Neuronal stem cell (in vitro differentiated cells): ENCODE measurements around the gene PDGFD.

Source experiments
- DNase-seq: peaks from one replicate; pipeline ENCODE4 v3.0.0-alpha.2; 2013; ENCODE audit warnings: low spot score
- H2AFZ ChIP-seq: one replicate; pipeline ENCODE4 v1.6.1; 2013; ENCODE audit warnings: mild to moderate bottlenecking, low read length, inconsistent platforms
- H2AK5ac ChIP-seq: 2 replicates; pipeline ENCODE4 v1.6.1; 2013; ENCODE audit warnings: low read depth, mild to moderate bottlenecking, inconsistent platforms, low read length, moderate library complexity, mixed read lengths
- H2BK120ac ChIP-seq: 2 replicates; pipeline ENCODE4 v1.6.1; 2013; ENCODE audit warnings: low read depth, mild to moderate bottlenecking, inconsistent platforms, low read length, moderate library complexity, mixed read lengths
- H2BK12ac ChIP-seq: one replicate; pipeline ENCODE4 v1.6.1; 2013; ENCODE audit warnings: low read length, inconsistent platforms
- H2BK15ac ChIP-seq: 2 replicates; pipeline ENCODE4 v1.6.1; 2013; ENCODE audit warnings: mild to moderate bottlenecking, low read length, inconsistent platforms, mixed read lengths
- H2BK5ac ChIP-seq: one replicate; pipeline ENCODE4 v1.6.1; 2013; ENCODE audit warnings: inconsistent platforms, mild to moderate bottlenecking, low read length, moderate library complexity
- H3K14ac ChIP-seq: one replicate; pipeline ENCODE4 v1.6.1; 2013; ENCODE audit warnings: low read length, inconsistent platforms
- H3K18ac ChIP-seq: 2 replicates; pipeline ENCODE4 v1.6.1; 2013; ENCODE audit warnings: low read length, inconsistent platforms
- H3K23ac ChIP-seq: 2 replicates; pipeline ENCODE4 v1.6.1; 2013; ENCODE audit warnings: low read depth, mild to moderate bottlenecking, mixed read lengths, low read length, inconsistent platforms; ENCODE audit not compliant: poor library complexity
- H3K27ac ChIP-seq: replicated peaks from 3 replicates; pipeline ENCODE4 v1.5.1; 2013; ENCODE audit warnings: low read length, inconsistent platforms
- H3K27me3 ChIP-seq, 3 experiments: 2 replicates each; pipeline ENCODE4 v1.6.1; 2013; ENCODE audit warnings: low read length in 3 of 3, mild to moderate bottlenecking in 2 of 3, inconsistent platforms in 1 of 3, low read depth in 1 of 3, mixed read lengths in 1 of 3, moderate library complexity in 1 of 3; ENCODE audit not compliant: control insufficient read depth in 3 of 3, insufficient read depth in 3 of 3
- H3K36me3 ChIP-seq, 2 donors: replicated peaks in 1 of 2; 2 replicates each; pipeline ENCODE4 v1.6.1; 2013; ENCODE audit warnings: low read length in 2 of 2; ENCODE audit not compliant: control insufficient read depth in 2 of 2, insufficient read depth in 2 of 2
- H3K4ac ChIP-seq: 2 replicates; pipeline ENCODE4 v1.6.1; 2013; ENCODE audit warnings: inconsistent platforms, mild to moderate bottlenecking, low read length, moderate library complexity
- H3K4me1 ChIP-seq, 2 donors: 1 replicate in 1 of 2; 2 replicates in 1 of 2; pipeline ENCODE4 v1.6.1; 2013; ENCODE audit warnings: low read length in 2 of 2, low read depth in 1 of 2; ENCODE audit not compliant: control insufficient read depth in 2 of 2, insufficient read depth in 1 of 2
- H3K4me2 ChIP-seq: one replicate; pipeline ENCODE4 v1.6.1; 2013; ENCODE audit warnings: mild to moderate bottlenecking, low read length, inconsistent platforms; ENCODE audit not compliant: insufficient read depth, poor library complexity, severe bottlenecking
- H3K4me3 ChIP-seq, 2 donors: 2 replicates each; pipeline ENCODE4 v1.5.1; 2013; ENCODE audit warnings: low read length in 2 of 2, mild to moderate bottlenecking in 2 of 2, inconsistent platforms in 1 of 2, moderate library complexity in 1 of 2
- H3K79me1 ChIP-seq: one replicate; pipeline ENCODE4 v1.6.1; 2013; ENCODE audit warnings: low read depth, mild to moderate bottlenecking, inconsistent platforms, low read length, moderate library complexity
- H3K9ac ChIP-seq: one replicate; pipeline ENCODE4 v1.6.1; 2013; ENCODE audit warnings: mild to moderate bottlenecking, low read depth, low read length, inconsistent platforms; ENCODE audit not compliant: poor library complexity
- H3K9me3 ChIP-seq, 2 donors: replicated peaks in 1 of 2; 2 replicates each; pipeline versions ENCODE3 to v1.6.1; 2013; ENCODE audit warnings: low read length in 2 of 2, mild to moderate bottlenecking in 2 of 2, inconsistent platforms in 1 of 2, low read depth in 1 of 2, mixed read lengths in 1 of 2, moderate library complexity in 1 of 2; ENCODE audit not compliant: control insufficient read depth in 2 of 2, insufficient read depth in 1 of 2
- H4K8ac ChIP-seq: one replicate; pipeline ENCODE4 v1.6.1; 2013; ENCODE audit warnings: low read depth, mild to moderate bottlenecking, inconsistent platforms, low read length, moderate library complexity
- H4K91ac ChIP-seq: one replicate; pipeline ENCODE4 v1.6.1; 2013; ENCODE audit warnings: low read length, low read depth, mild to moderate bottlenecking, inconsistent platforms; ENCODE audit not compliant: poor library complexity
- WGBS, 2 donors: extraction: QIAGEN DNeasy Blood & Tissue Kit; methylation state at CpG; one replicate each; pipeline ENCODE4 v1.1.7; 2013; ENCODE audit warnings: missing lambda C conversion rate in 2 of 2, mixed read lengths in 1 of 2; ENCODE audit not compliant: insufficient read length in 2 of 2, insufficient replicate concordance in 1 of 2; ENCODE audit errors: extremely low coverage in 2 of 2; 5-methylcytosine and 5-hydroxymethylcytosine counted together

Gene PDGFD

DNA sequence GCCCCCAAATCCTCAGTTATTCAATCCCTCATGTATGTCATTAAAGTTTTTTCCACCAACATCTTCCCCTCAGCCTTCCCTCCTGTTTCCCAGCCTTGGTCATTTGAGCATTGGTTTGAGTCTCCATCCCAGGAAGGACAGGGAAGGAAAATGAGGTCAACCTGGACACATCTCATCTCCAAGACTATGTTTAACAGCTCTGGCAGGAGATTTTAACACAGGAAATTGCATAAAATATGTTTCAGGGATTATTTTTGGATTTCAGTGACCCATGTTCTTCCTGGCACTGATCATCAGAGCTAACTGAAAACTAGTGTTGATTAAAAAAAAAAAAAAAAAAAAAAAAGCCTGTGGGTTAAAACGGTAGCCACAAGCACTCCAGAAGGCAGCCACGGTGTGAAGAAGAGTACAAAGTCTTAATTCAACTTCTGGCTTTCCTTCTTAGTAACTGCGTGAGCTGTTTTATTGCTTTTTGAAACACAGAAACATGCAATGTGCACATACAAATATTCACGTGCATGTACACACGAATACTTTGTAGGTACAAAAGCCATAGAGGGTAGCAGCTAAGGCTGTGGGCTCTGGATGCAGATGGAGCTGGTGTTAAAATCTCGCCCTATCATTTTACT, 291.9 kb downstream of the PDGFD start:
- Histone ChIP-seq H2BK120ac (no peak overlapping the region), H2AK5ac (no peak overlapping the region), H2BK15ac (no peak overlapping the region), H4K8ac (no peak overlapping the region), H2BK5ac (no peak overlapping the region), H4K91ac (no peak overlapping the region), H3K23ac (no peak overlapping the region), H3K14ac (no peak overlapping the region), H3K79me1 (no peaks in the 10 kb centered on the region), H2AFZ (no peak overlapping the region), H3K27me3 (no peaks in the 10 kb centered on the region), H3K9ac (no peak overlapping the region), H2BK12ac (no peak overlapping the region), H3K27ac (no peak overlapping the region), H3K18ac (no peak overlapping the region), H3K4me3 (no peak overlapping the region), H3K4me2 (no peak overlapping the region), H3K4ac (no peak overlapping the region), H3K4me1 (no peaks in the 10 kb centered on the region), H3K9me3 (no peaks in the 10 kb centered on the region), H3K36me3 (no peaks in the 10 kb centered on the region)
- no CpG with 5 or more reads among the region's 6 CpGs for WGBS, 2 donors
- no peak for DNase-seq

DNA sequence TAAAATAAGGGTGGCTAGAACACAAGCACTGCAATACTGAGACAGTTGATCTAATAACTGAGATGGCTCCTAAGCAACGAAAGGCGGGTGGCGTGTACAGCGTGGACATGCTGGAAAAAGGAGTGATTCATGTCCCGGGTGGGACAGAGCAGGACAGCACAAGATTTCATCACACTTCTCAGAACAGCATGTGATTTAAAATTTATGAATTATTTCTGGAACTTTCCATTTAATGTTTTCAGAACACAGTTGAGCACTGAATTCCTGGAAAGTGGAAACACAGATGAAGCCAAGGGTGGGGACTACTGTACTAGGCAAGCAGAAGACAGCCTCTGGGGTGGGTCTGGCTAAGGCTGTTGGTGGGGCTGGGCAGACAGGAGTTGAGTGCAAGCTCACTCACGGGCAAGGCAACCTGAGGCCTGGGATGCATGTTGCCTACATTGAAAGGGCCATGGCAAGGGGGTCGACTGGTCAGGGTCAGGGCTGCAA, 293.1 kb downstream of the PDGFD start:
- Histone ChIP-seq H3K27me3 (no peaks in the 10 kb centered on the region), H3K4me2 (no peak overlapping the region), H4K91ac (no peak overlapping the region), H3K14ac (no peak overlapping the region), H3K36me3 (no peaks in the 10 kb centered on the region), H2AFZ (no peak overlapping the region), H2BK120ac (no peak overlapping the region), H3K79me1 (no peaks in the 10 kb centered on the region), H4K8ac (no peak overlapping the region), H3K9me3 (no peaks in the 10 kb centered on the region), H2BK5ac (no peak overlapping the region), H2AK5ac (no peak overlapping the region), H2BK12ac (no peak overlapping the region), H3K9ac (no peak overlapping the region), H3K18ac (no peak overlapping the region), H2BK15ac (no peak overlapping the region), H3K23ac (no peak overlapping the region), H3K4ac (no peak overlapping the region), H3K27ac (no peak overlapping the region), H3K4me1 (no peaks in the 10 kb centered on the region), H3K4me3 (no peak overlapping the region)
- DNase-seq: no peak
- no CpG with 5 or more reads among the region's 7 CpGs for WGBS, 2 donors

DNA sequence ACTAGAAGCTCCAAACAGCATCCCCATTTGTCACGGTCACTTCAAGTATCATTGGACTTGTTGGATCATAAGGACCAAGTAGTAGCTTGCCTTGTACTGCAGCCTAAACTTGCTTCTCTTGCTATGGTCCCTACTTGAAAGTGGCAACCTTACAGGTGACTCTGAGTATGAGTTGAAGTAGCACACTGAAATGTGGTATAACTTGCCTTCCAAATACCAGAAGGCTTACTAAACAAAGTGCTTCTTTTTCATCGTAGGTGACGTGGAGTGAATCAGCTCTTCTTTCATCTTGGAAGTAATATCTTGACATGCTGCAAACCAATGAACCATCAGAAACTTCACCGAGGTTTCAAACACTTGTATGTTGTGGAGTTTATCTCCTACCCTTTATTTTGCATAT, 296.5 kb downstream of the PDGFD start:
- Histone ChIP-seq H2BK12ac (no peak overlapping the region), H2BK15ac (no peak overlapping the region), H3K4me3 (no peak overlapping the region), H3K79me1 (no peaks in the 10 kb centered on the region), H3K4me1 (peaks cover 0 to under 1% of the 10 kb centered on the region in 2 donors), H3K27me3 (no peaks in the 10 kb centered on the region), H4K8ac (no peak overlapping the region), H3K4ac (no peak overlapping the region), H3K9me3 (no peaks in the 10 kb centered on the region), H3K4me2 (no peak overlapping the region), H2BK120ac (no peak overlapping the region), H3K23ac (no peak overlapping the region), H3K27ac (no peak overlapping the region), H4K91ac (no peak overlapping the region), H3K14ac (no peak overlapping the region), H2AK5ac (no peak overlapping the region), H3K36me3 (no peaks in the 10 kb centered on the region), H2AFZ (no peak overlapping the region), H2BK5ac (no peak overlapping the region), H3K9ac (no peak overlapping the region), H3K18ac (no peak overlapping the region)
- no CpG with 5 or more reads among the region's 4 CpGs for WGBS, 2 donors
- DNase-seq: no peak

DNA sequence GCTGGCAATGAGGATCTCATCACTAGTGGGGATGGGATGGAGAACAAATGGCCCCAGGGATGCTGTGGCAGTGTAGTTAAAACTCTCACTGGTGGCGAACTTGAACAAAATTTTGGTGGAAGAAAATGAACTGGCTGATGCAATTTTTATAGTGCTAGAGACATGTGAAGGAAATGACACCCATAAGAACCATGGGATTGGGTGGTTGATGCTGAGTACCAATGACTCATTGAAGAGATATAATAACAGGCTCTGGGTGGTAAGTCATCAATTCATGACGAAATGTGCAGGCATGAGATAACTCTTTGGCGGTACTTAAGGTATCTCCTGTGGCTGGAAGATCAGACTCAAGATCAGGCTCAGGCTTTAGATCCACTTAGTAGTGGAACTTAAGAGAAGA, 300.4 kb downstream of the PDGFD start:
- H4K8ac ChIP-seq: no peak overlapping the region
- no peak overlapping the region for H3K4me3 ChIP-seq
- no peak overlapping the region for H2AK5ac ChIP-seq
- no peak overlapping the region for H2BK12ac ChIP-seq
- WGBS, 2 donors: no CpG with 5 or more reads among the region's 3 CpGs
- H2AFZ ChIP-seq: no peak overlapping the region
- DNase-seq: no peak
- H2BK5ac ChIP-seq: no peak overlapping the region
- no peak overlapping the region for H3K27ac ChIP-seq
- no peaks in the 10 kb centered on the region for H3K9me3 ChIP-seq
- H3K9ac ChIP-seq: no peak overlapping the region
- H3K4me2 ChIP-seq: no peak overlapping the region
- no peak overlapping the region for H4K91ac ChIP-seq
- H2BK120ac ChIP-seq: no peak overlapping the region
- H3K36me3 ChIP-seq: no peaks in the 10 kb centered on the region
- no peak overlapping the region for H2BK15ac ChIP-seq
- H3K79me1 ChIP-seq: no peaks in the 10 kb centered on the region
- peaks cover 0 to 6% of the 10 kb centered on the region in 2 donors for H3K4me1 ChIP-seq
- H3K18ac ChIP-seq: no peak overlapping the region
- H3K14ac ChIP-seq: no peak overlapping the region
- H3K23ac ChIP-seq: no peak overlapping the region
- no peak overlapping the region for H3K4ac ChIP-seq
- no peaks in the 10 kb centered on the region for H3K27me3 ChIP-seq
